GM12878 (cell line): Measurements from ENCODE around the gene ARHGEF1. TPM values are rescaled to one million over a fixed set of nuclear protein-coding genes. Genes with fewer than 3 reads are reported as not detected.

Experiments used
- ATF3 ChIP-seq: IDR thresholded peaks from 2 replicates; pipeline ENCODE4 v1.6.1; 2011; ENCODE audit warnings: low read depth, mild to moderate bottlenecking, low read length, moderate library complexity, borderline replicate concordance; ENCODE audit errors: extremely low read depth
- CBX3 ChIP-seq: fragments of 200-600 bp; sonication (generic); IDR thresholded peaks from 2 replicates; pipeline ENCODE4 v1.6.1; 2016; ENCODE audit warnings: low read depth, borderline replicate concordance
- EED ChIP-seq: sonication (generic); IDR thresholded peaks from 2 replicates; pipeline ENCODE4 v1.6.1; 2016; ENCODE audit warnings: antibody characterized with exemption, low read depth
- EGR1 ChIP-seq, 2 experiments: IDR thresholded peaks; 1 replicate in 1 of 2; 2 replicates in 1 of 2; pipeline ENCODE4 v1.6.1; 2011 to 2012; ENCODE audit warnings: low read depth in 2 of 2, low read length in 2 of 2, borderline replicate concordance in 1 of 2, mild to moderate bottlenecking in 1 of 2, moderate library complexity in 1 of 2
- LARP7 ChIP-seq: fragments of 450-650 bp; IDR thresholded peaks from 2 replicates; pipeline ENCODE4 v1.6.1; 2017; ENCODE audit warnings: mild to moderate bottlenecking
- MYB ChIP-seq: fragments of 150-350 bp; IDR thresholded peaks from 2 replicates; pipeline ENCODE4 v1.6.1; 2014; ENCODE audit warnings: mild to moderate bottlenecking, low read depth, low read length, borderline replicate concordance
- NFXL1 ChIP-seq: fragments of 450-650 bp; IDR thresholded peaks from 2 replicates; pipeline ENCODE4 v1.6.1; 2017; ENCODE audit warnings: antibody characterized with exemption, mild to moderate bottlenecking, borderline replicate concordance
- NFYB ChIP-seq: IDR thresholded peaks from 2 replicates; pipeline ENCODE4 v1.6.1; 2011; ENCODE audit warnings: low read depth, mild to moderate bottlenecking, low read length, improper control_type of control experiment, moderate library complexity; ENCODE audit not compliant: insufficient read depth
- NKRF ChIP-seq: fragments of 450-650 bp; conservative IDR thresholded peaks from 2 replicates; pipeline ENCODE4 v1.6.1; 2017; ENCODE audit warnings: mild to moderate bottlenecking, moderate library complexity
- PAX5 ChIP-seq: IDR thresholded peaks from 2 replicates; pipeline ENCODE4 v1.6.1; 2011; ENCODE audit warnings: low read depth, low read length, borderline replicate concordance
- POU2F2 ChIP-seq: IDR thresholded peaks from 3 replicates; pipeline ENCODE4 v1.6.1; 2011; ENCODE audit warnings: low read depth, mild to moderate bottlenecking, low read length, borderline replicate concordance
- REST ChIP-seq: IDR thresholded peaks from 2 replicates; pipeline ENCODE4 v1.6.1; 2012; ENCODE audit warnings: mild to moderate bottlenecking, low read depth, low read length
- SMARCA5 ChIP-seq: fragments of 450-650 bp; IDR thresholded peaks from 2 replicates; pipeline ENCODE4 v1.6.1; 2017; ENCODE audit warnings: mild to moderate bottlenecking
- SREBF2 ChIP-seq: IDR thresholded peaks from 2 replicates; pipeline ENCODE4 v1.6.1; 2012; ENCODE audit warnings: mild to moderate bottlenecking, low read length
- STAT1 ChIP-seq: fragments of 450-650 bp; conservative IDR thresholded peaks from 2 replicates; pipeline ENCODE4 v1.6.1; 2014; ENCODE audit warnings: antibody characterized with exemption, mild to moderate bottlenecking
- SUPT20H ChIP-seq: IDR thresholded peaks from 2 replicates; pipeline ENCODE4 v1.6.1; 2011; ENCODE audit warnings: low read depth, mild to moderate bottlenecking, low read length, moderate library complexity, borderline replicate concordance; ENCODE audit not compliant: control insufficient read depth
- YY1 ChIP-seq: IDR thresholded peaks from 2 replicates; pipeline ENCODE4 v1.6.1; 2011; ENCODE audit warnings: low read depth, mild to moderate bottlenecking, low read length
- ZNF687 ChIP-seq: fragments of 450-650 bp; IDR thresholded peaks from 2 replicates; pipeline ENCODE4 v1.6.1; 2017; ENCODE audit warnings: mild to moderate bottlenecking, moderate library complexity
- polyA plus RNA-seq, 11 experiments: library from polyadenylated mRNA; depleted of rRNA in 4 of 11; unstranded in 6 of 11; stranded (reverse) in 5 of 11; fragments of >200 nt; fragmentation: Nextera tagmentation in 4 of 11; fragmentation: Illumina TruSeq in 1 of 11; extraction: Ambion mirVana in 4 of 11; extraction: Trizol in 1 of 11; gene quantifications; 1 replicate in 1 of 11; 2 replicates in 10 of 11; pipeline versions ENCODE4 v1.2.1 to v1.2.3, GENCODE V29; 2011 to 2016; ENCODE audit warnings: inconsistent platforms in 2 of 11, missing spikeins in 2 of 11, low read depth in 1 of 11
- total RNA-seq, 4 experiments: library from RNA; depleted of rRNA in 3 of 4; stranded (reverse); fragments of >200 nt in 3 of 4; fragmentation: Illumina TruSeq in 1 of 4; extraction: Trizol in 1 of 4; gene quantifications; 2 replicates each; pipeline versions ENCODE4 v1.2.1 to v1.2.3, GENCODE V29; 2013 to 2021

Gene ARHGEF1
- total and polyA plus RNA-seq, 10 of the 15 experiments (the other 5 are each of a cell fraction or from before 2014, with no cell fraction given): 1.2 to 207 (median 53.9) TPM

GRCh38 chr19:41886761-41887710 is 4.1 kb downstream of the ARHGEF1 start (continued):
- peak; percentile 61; the same call in 1 of the 2 replicates for TF ChIP-seq ZNF687
- no peak for TF ChIP-seq LARP7
- TF ChIP-seq NKRF: no peak
- no peak for TF ChIP-seq YY1
- no peak for TF ChIP-seq ATF3
- no peak for TF ChIP-seq SUPT20H
- TF ChIP-seq SMARCA5: no peak
- TF ChIP-seq STAT1: no peak
- TF ChIP-seq NFXL1: no peak
- no peak for TF ChIP-seq SREBF2
- TF ChIP-seq EED: no peak; the same call in 1 of the 2 replicates
- peak; percentile 64; the same call in 1 of the 2 replicates for TF ChIP-seq PAX5
- 0 out of 3 replicates have a peak, but pooled peaks have one; percentile 55 for TF ChIP-seq POU2F2
- no peak for TF ChIP-seq NFYB
- TF ChIP-seq EGR1 (IDR thresholded peaks at IDR 0.05; ENCODE audit: borderline replicate concordance in 1 of 2, low read depth in 2 of 2, low read length in 2 of 2): no peak
- TF ChIP-seq REST: no peak
- no peak for TF ChIP-seq MYB
- no peak for TF ChIP-seq CBX3
